Left lung (tissue), 10 donors: ENCODE data around the gene RBM46. TPM values are rescaled to one million over a fixed set of nuclear protein-coding genes. Genes with fewer than 3 reads are reported as not detected.

Source experiments
- ATAC-seq: fragments of 200-7000 bp; cut with Tn5 transposase; one replicate; pipeline ENCODE4 v1.9.1; 2020; ENCODE audit warnings: moderate library complexity
- DNase-seq, 4 donors: peaks; one replicate each; pipeline ENCODE4 v3.0.0-alpha.2; 2013 to 2020
- H3K27ac ChIP-seq, 2 donors: fragments of 200-600 bp; sonication (generic) in 1 of 2; one replicate each; pipeline versions ENCODE4 v1.5.0 to v1.8.0; 2020 to 2021
- H3K27me3 ChIP-seq, 2 donors: fragments of 200-600 bp; sonication (generic) in 1 of 2; one replicate each; pipeline versions ENCODE4 v1.5.0 to v1.8.0; 2020 to 2021
- H3K36me3 ChIP-seq, 2 donors: fragments of 200-600 bp; sonication (generic) in 1 of 2; one replicate each; pipeline versions ENCODE4 v1.5.0 to v1.8.0; 2020 to 2021
- H3K4me1 ChIP-seq, 2 donors: fragments of 200-600 bp; one replicate each; pipeline ENCODE4 v1.8.0; 2021
- H3K4me3 ChIP-seq, 2 donors: fragments of 200-600 bp; sonication (generic) in 1 of 2; one replicate each; pipeline versions ENCODE4 v1.5.0 to v1.8.0; 2020 to 2021; ENCODE audit warnings: mild to moderate bottlenecking in 1 of 2
- H3K9me3 ChIP-seq, 2 donors: fragments of 200-600 bp; sonication (generic) in 1 of 2; one replicate each; pipeline versions ENCODE4 v1.5.0 to v1.8.0; 2020 to 2021
- CTCF ChIP-seq, 2 donors: fragments of 200-600 bp; sonication (generic) in 1 of 2; IDR thresholded peaks; one replicate each; pipeline versions ENCODE4 v1.5.0 to v1.8.0; 2021; ENCODE audit warnings: antibody characterized with exemption in 2 of 2
- intact Hi-C, 2 donors: fragments of 100-400 bp; cut with DNase I; formaldehyde crosslinking; loops; one replicate each; pipeline versions ENCODE4 v1.11.2 to v1.14.2; 2022
- polyA plus RNA-seq, 6 donors: library from polyadenylated mRNA; unstranded; fragments of 120-200 nt; gene quantifications; one replicate each; pipeline ENCODE4 v1.2.1, GENCODE V29; 2013; ENCODE audit not compliant: insufficient read length in 6 of 6
- total RNA-seq, 2 donors: library from RNA; stranded (reverse); fragmentation: NEBNext Ultra II Directional; extraction: Animal tissue kit (Norgen Biotek cat#: 25700); gene quantifications; one replicate each; pipeline ENCODE4 v1.2.1, GENCODE V29; 2021
- donor health status: DM: no; HTN: yes; CAD: no.
- donor health status: DM: no; HTN: no; CAD: no.

RBM46 gene
- total and polyA plus RNA-seq, 8 donors, result 0.06 TPM; not detected in 6

GRCh38 chr4:154836513-154836912, 55.4 kb downstream of the RBM46 start:
- Histone ChIP-seq H3K27me3 (no peaks in the 10 kb centered on the region), H3K36me3 (no peaks in the 10 kb centered on the region), H3K4me1 (no peaks in the 10 kb centered on the region), H3K9me3 (peaks cover 0 to 13% of the 10 kb centered on the region in 2 donors), H3K27ac (no peak overlapping the region), H3K4me3 (no peak overlapping the region)
- intact Hi-C loops, result no loop called here
- ATAC-seq (no peak), DNase-seq (no peak)
- no peak for TF ChIP-seq CTCF (IDR thresholded peaks at IDR 0.05)

DNA sequence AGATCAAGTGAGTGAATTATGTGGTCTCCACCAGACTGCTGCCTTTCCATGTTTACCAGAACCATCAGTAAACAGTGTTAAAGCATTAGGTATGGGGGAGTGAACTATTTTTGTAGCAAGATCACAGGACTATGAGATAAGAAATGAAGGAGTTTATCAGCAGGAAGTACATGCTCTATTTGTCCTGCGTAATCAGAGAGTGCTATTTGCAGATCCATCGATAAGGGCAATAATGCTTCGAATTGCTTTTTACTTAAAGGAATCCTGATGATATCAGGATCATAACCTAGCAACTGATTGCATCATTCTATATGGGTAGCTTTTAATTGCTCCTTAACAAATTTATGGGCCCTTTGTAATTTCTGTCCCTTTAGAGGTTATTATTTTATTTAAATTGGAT, 57.1 kb downstream of the RBM46 start:
- Histone ChIP-seq H3K4me3 (no peak overlapping the region), H3K36me3 (no peaks in the 10 kb centered on the region), H3K9me3 (peaks cover 0 to 9% of the 10 kb centered on the region in 2 donors), H3K27ac (no peak overlapping the region), H3K27me3 (no peaks in the 10 kb centered on the region), H3K4me1 (no peaks in the 10 kb centered on the region)
- ATAC-seq (no peak), DNase-seq (no peak)
- TF ChIP-seq CTCF (IDR thresholded peaks at IDR 0.05), result no peak
- intact Hi-C loops, result no loop called here

- no peaks in the 10 kb centered on the region for H3K27me3 ChIP-seq
- intact Hi-C loops, result no loop called here
These were observed 57.6 kb downstream of the RBM46 start for GRCh38 chr4:154838694-154839093.

GRCh38 chr4:154854362-154854761, 73.3 kb downstream of the RBM46 start:
- no peaks in the 10 kb centered on the region for H3K9me3 ChIP-seq
- no peaks in the 10 kb centered on the region for H3K36me3 ChIP-seq
- no peak for ATAC-seq
- no peak overlapping the region for H3K27ac ChIP-seq
- DNase-seq, result peak in 1 of 4 donors; percentile 11
- no peak for TF ChIP-seq CTCF (IDR thresholded peaks at IDR 0.05)
- intact Hi-C loops, result no loop called here
- no peaks in the 10 kb centered on the region for H3K27me3 ChIP-seq
- H3K4me1 ChIP-seq, result no peaks in the 10 kb centered on the region
- H3K4me3 ChIP-seq, result no peak overlapping the region

More at GRCh38 chr4:154838694-154839093, 57.6 kb downstream of the RBM46 start:
- TF ChIP-seq CTCF (IDR thresholded peaks at IDR 0.05), result no peak
- Histone ChIP-seq H3K36me3 (no peaks in the 10 kb centered on the region), H3K4me1 (no peaks in the 10 kb centered on the region), H3K27ac (no peak overlapping the region), H3K9me3 (peaks cover 0 to 9% of the 10 kb centered on the region in 2 donors), H3K4me3 (no peak overlapping the region)
- no peak for ATAC-seq
- DNase-seq, result no peak

DNA sequence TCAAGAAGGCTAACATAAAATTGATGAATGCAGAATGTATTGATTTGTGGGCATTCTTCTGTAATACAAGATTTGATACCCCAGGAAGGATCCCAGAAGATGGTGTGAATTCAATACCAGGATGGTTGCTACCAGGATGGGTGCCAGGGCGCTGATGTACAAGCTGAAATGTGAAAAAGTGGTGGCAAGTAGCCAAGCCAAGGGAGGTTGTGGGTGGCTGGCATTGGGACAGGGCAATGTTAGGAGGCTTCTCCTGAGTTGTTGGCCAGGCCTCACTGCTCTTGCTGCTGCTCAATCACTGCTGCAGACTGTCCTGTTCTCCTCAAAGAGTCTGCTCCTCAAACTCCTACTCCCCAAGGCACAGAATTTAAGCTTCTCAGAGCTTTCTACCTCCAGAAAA, 77.1 kb downstream of the RBM46 start:
- ATAC-seq, result no peak
- Histone ChIP-seq H3K9me3 (peaks cover 0 to 13% of the 10 kb centered on the region in 2 donors), H3K4me1 (no peaks in the 10 kb centered on the region), H3K27me3 (no peaks in the 10 kb centered on the region), H3K4me3 (no peak overlapping the region), H3K27ac (no peak overlapping the region), H3K36me3 (no peaks in the 10 kb centered on the region)
- TF ChIP-seq CTCF (IDR thresholded peaks at IDR 0.05), result no peak
- no peak for DNase-seq
- intact Hi-C loops, result no loop called here
